ENCODE data around the gene C3orf18. TPM values are rescaled to one million over a fixed set of nuclear protein-coding genes. Genes with fewer than 3 reads are reported as not detected.

The C3orf18 gene
- total and polyA plus RNA-seq, 9 of the 15 experiments (the other 6 are each of a cell fraction or from before 2014, with no cell fraction given): 0.01 to 2.3 (median 0.94) TPM

GRCh38 chr3:50615190-50615589, 47.6 kb upstream of the C3orf18 start:
- WGBS (ENCODE audit: insufficient coverage, low coverage, missing lambda C conversion rate): no CpG with 5 or more reads among the region's 1 CpG
- in situ Hi-C loops (cut with MboI): loop anchor here (5.0 kb wide), 1 partner anchor 762 kb away; no protein-coding TSS in a partner anchor
- no peaks in the 10 kb centered on the region for H3K9me1 ChIP-seq (ENCODE audit: control insufficient read depth, insufficient read depth, low read length)
- no peak overlapping the region for H2AFZ ChIP-seq (ENCODE audit: low read depth, low read length)
- DNase-seq (ENCODE audit: extremely low read depth in 1 of 4, low spot score in 3 of 4): no peak
- ATAC-seq: no peak
- BruUV-seq (replicated peaks): no TSS peak
- peaks cover 61% of the 10 kb centered on the region for H3K79me2 ChIP-seq (ENCODE audit: control insufficient read depth, insufficient read depth, low read length)
- H3K4me3 ChIP-seq: no peak overlapping the region
- TF ChIP-seq ZZZ3 (IDR thresholded peaks at IDR 0.05) (no peak), ZNF146 (CRISPR knock-in tag; IDR thresholded peaks at IDR 0.05; ENCODE audit: unreplicated experiment) (no peak), POLR2AphosphoS2 (IDR thresholded peaks at IDR 0.05; ENCODE audit: low read length) (no peak), RERE (CRISPR knock-in tag; IDR thresholded peaks at IDR 0.05; ENCODE audit: borderline replicate concordance) (no peak), HMGN3 (IDR thresholded peaks at IDR 0.05; ENCODE audit: borderline replicate concordance, extremely low read depth, insufficient read length, low read depth, low read length) (no peak), SPI1 (IDR thresholded peaks at IDR 0.05; ENCODE audit: borderline replicate concordance, low read depth, low read length) (no peak), FOXJ3 (CRISPR knock-in tag; IDR thresholded peaks at IDR 0.05) (no peak), NR2C2 (CRISPR knock-in tag; IDR thresholded peaks at IDR 0.05) (no peak), NR2C2 (tag; IDR thresholded peaks at IDR 0.05) (no peak)
- H3K4me2 ChIP-seq (ENCODE audit: insufficient read depth, low read length): no peak overlapping the region
- peaks cover 6% of the 10 kb centered on the region; the same call in 1 of the 2 replicates for H4K20me1 ChIP-seq (replicated peaks; ENCODE audit: control insufficient read depth, insufficient read depth, low read length)
- CTCF ChIA-PET (ENCODE audit: low intra/inter-chr PET ratio): interaction anchor here (0.9 to 5.4 kb wide), 3 partner anchors 38 to 757 kb away, joined by 3 to 56 read pairs (median 5); no protein-coding TSS in a partner anchor
- peaks cover 24 to 40% of the 10 kb centered on the region in 2 experiments; a peak in 4 of 5 replicates for H3K4me1 ChIP-seq (replicated peaks in 1 of 2; ENCODE audit: control insufficient read depth in 2 of 2, insufficient read depth in 2 of 2, low read length in 2 of 2)
- no peak overlapping the region for H3K27ac ChIP-seq (ENCODE audit: extremely low read depth, low read depth, low read length)
- no peaks in the 10 kb centered on the region for H3K9me3 ChIP-seq (replicated peaks; ENCODE audit: control insufficient read depth, insufficient read depth, low read depth, low read length)
- POLR2A ChIA-PET: interaction anchor here (1.2 kb wide), 1 partner anchor 1055 kb away, joined by 3 read pairs; no protein-coding TSS in a partner anchor
- H3K36me3 ChIP-seq (ENCODE audit: control insufficient read depth, insufficient read depth, low read length): peaks cover 19% of the 10 kb centered on the region; the same call in 2 of the 3 replicates
- intact Hi-C loops (cut with micrococcal nuclease): loop anchor here (10.0 kb wide), 1 partner anchor 770 kb away; the partner anchor contains the start of gene MANF
- FAIRE-seq: no peak
- no peak overlapping the region for H3K9ac ChIP-seq (ENCODE audit: insufficient read depth in 1 of 2, low read depth in 2 of 2, low read length in 2 of 2)
- no peaks in the 10 kb centered on the region for H3K27me3 ChIP-seq (ENCODE audit: control insufficient read depth in 2 of 2, insufficient read depth in 2 of 2, low read length in 2 of 2)
